Astrocyte (in vitro differentiated cells and primary cell): Measurements from ENCODE around the gene DMAP1. TPM values are rescaled to one million over a fixed set of nuclear protein-coding genes. Genes with fewer than 3 reads are reported as not detected.

Experiments used
- DNase-seq: peaks from one replicate; pipeline ENCODE4 v3.0.0-alpha.2; 2010; ENCODE audit warnings: low read depth
- FAIRE-seq: peaks from 2 replicates; lab custom pipeline; 2011; peaks lifted over from hg19 to GRCh38; lab: Jason Lieb, UNC
- H2AFZ ChIP-seq: 2 replicates; pipeline ENCODE4 v1.6.0; 2012; ENCODE audit warnings: low read depth, low read length, inconsistent platforms
- H3K27ac ChIP-seq: 2 replicates; pipeline ENCODE4 v1.5.1; 2011; ENCODE audit warnings: low read depth, low read length, inconsistent platforms
- H3K27me3 ChIP-seq: 2 replicates; pipeline ENCODE4 v1.6.0; 2011; ENCODE audit warnings: low read length, inconsistent platforms; ENCODE audit not compliant: insufficient read depth
- H3K36me3 ChIP-seq: 2 replicates; pipeline ENCODE4 v1.5.1; 2011; ENCODE audit warnings: low read length, inconsistent platforms; ENCODE audit not compliant: insufficient read depth
- H3K4me1 ChIP-seq: 2 replicates; pipeline ENCODE4 v1.5.1; 2011; ENCODE audit warnings: low read length, inconsistent platforms; ENCODE audit not compliant: insufficient read depth
- H3K4me2 ChIP-seq: 2 replicates; pipeline ENCODE4 v1.6.0; 2012; ENCODE audit warnings: low read length, inconsistent platforms
- H3K4me3 ChIP-seq: 2 replicates; pipeline ENCODE4 v1.5.1; 2011; ENCODE audit warnings: low read depth, mild to moderate bottlenecking, low read length, inconsistent platforms; ENCODE audit not compliant: insufficient read depth
- H3K79me2 ChIP-seq: 2 replicates; pipeline ENCODE4 v1.6.0; 2012; ENCODE audit warnings: mild to moderate bottlenecking, low read length, inconsistent platforms; ENCODE audit not compliant: insufficient read depth
- H3K9ac ChIP-seq: 2 replicates; pipeline ENCODE4 v1.6.0; 2012; ENCODE audit warnings: mild to moderate bottlenecking, low read length, inconsistent platforms
- H3K9me3 ChIP-seq: 2 replicates; pipeline ENCODE4 v1.5.1; 2012; ENCODE audit warnings: low read depth, mild to moderate bottlenecking, low read length, inconsistent platforms; ENCODE audit not compliant: insufficient read depth
- H4K20me1 ChIP-seq: 2 replicates; pipeline ENCODE4 v1.6.0; 2012; ENCODE audit warnings: low read length, inconsistent platforms; ENCODE audit not compliant: insufficient read depth
- H3K27ac Mint-ChIP-seq: one replicate; pipeline ENCODE4 v1.8.0; 2021; ENCODE audit warnings: mild to moderate bottlenecking, mixed read lengths; ENCODE audit not compliant: unreplicated experiment
- H3K27me3 Mint-ChIP-seq: one replicate; pipeline ENCODE4 v1.8.0; 2021; ENCODE audit warnings: low read depth, mixed read lengths; ENCODE audit not compliant: unreplicated experiment
- H3K36me3 Mint-ChIP-seq: one replicate; pipeline ENCODE4 v1.8.0; 2021; ENCODE audit warnings: low read depth, mixed read lengths; ENCODE audit not compliant: unreplicated experiment
- H3K4me1 Mint-ChIP-seq: one replicate; pipeline ENCODE4 v1.8.0; 2021; ENCODE audit warnings: low read depth, mixed read lengths; ENCODE audit not compliant: unreplicated experiment
- H3K4me3 Mint-ChIP-seq: one replicate; pipeline ENCODE4 v1.8.0; 2021; ENCODE audit warnings: mild to moderate bottlenecking, moderate library complexity, mixed read lengths; ENCODE audit not compliant: unreplicated experiment
- H3K9me3 Mint-ChIP-seq: one replicate; pipeline ENCODE4 v1.8.0; 2021; ENCODE audit warnings: mild to moderate bottlenecking, mixed read lengths; ENCODE audit not compliant: unreplicated experiment
- EZH2 ChIP-seq: IDR thresholded peaks from 2 replicates; pipeline ENCODE4 v1.6.1; 2012; ENCODE audit warnings: mild to moderate bottlenecking, low read length, inconsistent platforms; ENCODE audit not compliant: insufficient read depth
- total RNA-seq: library from RNA; stranded (reverse); gene quantifications from 2 replicates; pipeline ENCODE4 v1.2.1, GENCODE V29; 2021
- TF ChIP-seq, protein P1 (sequence below): IDR thresholded peaks from 2 replicates; pipeline ENCODE4 v1.5.1; 2011; ENCODE audit warnings: low read depth, mild to moderate bottlenecking, inconsistent platforms, low read length, moderate library complexity; ENCODE audit not compliant: insufficient read depth

The DMAP1 gene
- total RNA-seq, 1 donor from 2014 or later, result 33.8 TPM

- TF ChIP-seq, protein P1, sequence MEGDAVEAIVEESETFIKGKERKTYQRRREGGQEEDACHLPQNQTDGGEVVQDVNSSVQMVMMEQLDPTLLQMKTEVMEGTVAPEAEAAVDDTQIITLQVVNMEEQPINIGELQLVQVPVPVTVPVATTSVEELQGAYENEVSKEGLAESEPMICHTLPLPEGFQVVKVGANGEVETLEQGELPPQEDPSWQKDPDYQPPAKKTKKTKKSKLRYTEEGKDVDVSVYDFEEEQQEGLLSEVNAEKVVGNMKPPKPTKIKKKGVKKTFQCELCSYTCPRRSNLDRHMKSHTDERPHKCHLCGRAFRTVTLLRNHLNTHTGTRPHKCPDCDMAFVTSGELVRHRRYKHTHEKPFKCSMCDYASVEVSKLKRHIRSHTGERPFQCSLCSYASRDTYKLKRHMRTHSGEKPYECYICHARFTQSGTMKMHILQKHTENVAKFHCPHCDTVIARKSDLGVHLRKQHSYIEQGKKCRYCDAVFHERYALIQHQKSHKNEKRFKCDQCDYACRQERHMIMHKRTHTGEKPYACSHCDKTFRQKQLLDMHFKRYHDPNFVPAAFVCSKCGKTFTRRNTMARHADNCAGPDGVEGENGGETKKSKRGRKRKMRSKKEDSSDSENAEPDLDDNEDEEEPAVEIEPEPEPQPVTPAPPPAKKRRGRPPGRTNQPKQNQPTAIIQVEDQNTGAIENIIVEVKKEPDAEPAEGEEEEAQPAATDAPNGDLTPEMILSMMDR, result no peak
- TF ChIP-seq EZH2, result no peak
- Histone ChIP-seq H3K9ac (no peak overlapping the region), H3K4me3 (no peak overlapping the region), H2AFZ (no peak overlapping the region), H3K9me3 (no peaks in the 10 kb centered on the region), H4K20me1 (peaks cover 56% of the 10 kb centered on the region), H3K27ac (no peak overlapping the region), H3K79me2 (no peaks in the 10 kb centered on the region), H3K27me3 (no peaks in the 10 kb centered on the region), H3K4me1 (no peaks in the 10 kb centered on the region), H3K4me2 (no peak overlapping the region), H3K36me3 (no peaks in the 10 kb centered on the region)
- Mint-ChIP-seq H3K9me3 (no peaks in the 10 kb centered on the region), H3K27ac (no peak overlapping the region), H3K4me1 (peaks cover 2% of the 10 kb centered on the region), H3K4me3 (no peak overlapping the region), H3K27me3 (no peaks in the 10 kb centered on the region), H3K36me3 (peaks cover 23% of the 10 kb centered on the region)
- DNase-seq, result no peak
- no peak for FAIRE-seq
Measured at GRCh38 chr1:44261171-44261817, 48.0 kb downstream of the DMAP1 start.

GRCh38 chr1:44261962-44262361, 48.7 kb downstream of the DMAP1 start:
- H3K79me2 ChIP-seq, result no peaks in the 10 kb centered on the region
- H3K27me3 ChIP-seq, result no peaks in the 10 kb centered on the region
- H3K4me3 ChIP-seq, result no peak overlapping the region
- H3K27ac ChIP-seq, result no peak overlapping the region
- H3K4me1 ChIP-seq, result no peaks in the 10 kb centered on the region
- TF ChIP-seq, protein P1, result no peak
- TF ChIP-seq EZH2, result no peak
- Mint-ChIP-seq H3K4me3 (no peak overlapping the region), H3K27me3 (no peaks in the 10 kb centered on the region), H3K27ac (no peak overlapping the region), H3K9me3 (no peaks in the 10 kb centered on the region), H3K36me3 (peaks cover 24% of the 10 kb centered on the region), H3K4me1 (peaks cover 2% of the 10 kb centered on the region)
- peaks cover 59% of the 10 kb centered on the region for H4K20me1 ChIP-seq
- DNase-seq (no peak), FAIRE-seq (no peak)
- H3K9me3 ChIP-seq, result no peaks in the 10 kb centered on the region
- H3K36me3 ChIP-seq, result no peaks in the 10 kb centered on the region
- H2AFZ ChIP-seq, result no peak overlapping the region
- no peak overlapping the region for H3K4me2 ChIP-seq
- no peak overlapping the region for H3K9ac ChIP-seq

DNA sequence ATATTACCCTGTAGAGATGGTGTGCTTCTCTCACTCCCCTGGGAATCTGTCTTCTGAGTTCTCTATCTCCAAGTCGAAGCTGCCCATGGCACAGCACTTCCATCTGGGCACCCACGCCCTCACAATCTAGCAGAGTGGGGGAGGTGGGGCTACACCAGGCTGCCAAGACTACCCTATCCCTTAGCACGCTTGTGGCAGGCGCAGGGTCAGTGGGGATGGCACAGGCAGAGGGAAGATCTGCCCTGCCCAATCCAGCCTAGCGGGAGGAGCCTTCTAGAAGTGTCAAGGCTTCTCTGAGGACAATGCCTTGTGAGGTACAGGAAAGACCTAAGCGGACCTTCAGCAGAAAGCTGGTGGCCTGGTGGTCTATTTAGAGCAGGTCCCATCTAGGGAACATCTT, 49.1 kb downstream of the DMAP1 start:
- peaks cover 24% of the 10 kb centered on the region for H3K36me3 Mint-ChIP-seq
- FAIRE-seq, result no peak

More for the DNA sequence above, 49.1 kb downstream of the DMAP1 start:
- Histone ChIP-seq H4K20me1 (peaks cover 61% of the 10 kb centered on the region), H3K4me3 (no peak overlapping the region), H3K27me3 (no peaks in the 10 kb centered on the region), H2AFZ (no peak overlapping the region), H3K36me3 (no peaks in the 10 kb centered on the region), H3K27ac (no peak overlapping the region), H3K79me2 (no peaks in the 10 kb centered on the region), H3K9ac (no peak overlapping the region), H3K4me2 (no peak overlapping the region), H3K4me1 (no peaks in the 10 kb centered on the region), H3K9me3 (no peaks in the 10 kb centered on the region)
- no peak overlapping the region for H3K4me3 Mint-ChIP-seq
- no peak for DNase-seq
- TF ChIP-seq EZH2, result no peak
- TF ChIP-seq, protein P1, result no peak
- no peaks in the 10 kb centered on the region for H3K27me3 Mint-ChIP-seq
- H3K4me1 Mint-ChIP-seq, result peaks cover 2% of the 10 kb centered on the region
- no peaks in the 10 kb centered on the region for H3K9me3 Mint-ChIP-seq
- peak overlapping the region; percentile 10 for H3K27ac Mint-ChIP-seq
